ENCODE data around the gene PPY. TPM values are rescaled to one million over a fixed set of nuclear protein-coding genes. Genes with fewer than 3 reads are reported as not detected.
"Not testable (repeated sequence)": the region's sequence is repeated elsewhere in the genome, so short reads cannot be mapped to it uniquely, and the experiment has no call there.

Gene PPY
- total RNA-seq, 1 donor from 2014 or later, result not detected

GRCh38 chr17:43932357-43932756 is 9.9 kb downstream of the PPY start:
- no peak for DNase-seq (ENCODE audit: low spot score)

- DNase-seq (ENCODE audit: low spot score), result no peak
These were observed 11.2 kb downstream of the PPY start for GRCh38 chr17:43931062-43931571.

GRCh38 chr17:43928609-43929008 is 13.7 kb downstream of the PPY start:
- no peak for DNase-seq (ENCODE audit: low spot score)

- not testable (repeated sequence) for DNase-seq (ENCODE audit: low spot score)
These were observed 14.3 kb downstream of the PPY start for GRCh38 chr17:43927929-43928328.

GRCh38 chr17:43927060-43927864 is 15.0 kb downstream of the PPY start:
- DNase-seq (ENCODE audit: low spot score), result no peak

- DNase-seq (ENCODE audit: low spot score), result no peak
These were observed 17.7 kb downstream of the PPY start for GRCh38 chr17:43924558-43924957.

- no peak for DNase-seq (ENCODE audit: low spot score)
These were observed 21.7 kb downstream of the PPY start for GRCh38 chr17:43920500-43921095.

GRCh38 chr17:43918026-43918389 is 24.3 kb downstream of the PPY start:
- no peak for DNase-seq (ENCODE audit: low spot score)

GRCh38 chr17:43917348-43918025 is 24.8 kb downstream of the PPY start:
- no peak for DNase-seq (ENCODE audit: low spot score)

GRCh38 chr17:43917016-43917347 is 25.3 kb downstream of the PPY start:
- DNase-seq (ENCODE audit: low spot score), result no peak

GRCh38 chr17:43916385-43916784 is 25.9 kb downstream of the PPY start:
- DNase-seq (ENCODE audit: low spot score), result no peak

GRCh38 chr17:43915559-43915958 is 26.7 kb downstream of the PPY start:
- no peak for DNase-seq (ENCODE audit: low spot score)

- no peak for DNase-seq (ENCODE audit: low spot score)
These were observed 27.8 kb downstream of the PPY start for GRCh38 chr17:43914451-43914850.

- DNase-seq (ENCODE audit: low spot score), result no peak
These were observed 28.7 kb downstream of the PPY start for GRCh38 chr17:43913584-43913983.

- no peak for DNase-seq (ENCODE audit: low spot score)
These were observed 29.5 kb downstream of the PPY start for GRCh38 chr17:43912635-43913304.

GRCh38 chr17:43911904-43912303 is 30.4 kb downstream of the PPY start:
- no peak for DNase-seq (ENCODE audit: low spot score)

GRCh38 chr17:43909537-43910231 is 32.6 kb downstream of the PPY start:
- DNase-seq (ENCODE audit: low spot score), result no peak

- DNase-seq (ENCODE audit: low spot score), result peak; percentile 89
These were observed 34.1 kb downstream of the PPY start for GRCh38 chr17:43907998-43908721.

GRCh38 chr17:43907425-43907981 is 34.8 kb downstream of the PPY start, which contains the start of gene MPP2:
Gene MPP2, minus strand, starts transcription at chr17:43907536. Its CDS starts 3,076 bp downstream, at chr17:43904460.
- DNase-seq (ENCODE audit: low spot score), result peak; percentile 92

GRCh38 chr17:43906951-43907424 is 35.3 kb downstream of the PPY start:
- DNase-seq (ENCODE audit: low spot score), result no peak

All from umbilical cord (tissue), 2 donors.